Neural progenitor cell (in vitro differentiated cells): ENCODE data around the gene ATP11A. TPM values are rescaled to one million over a fixed set of nuclear protein-coding genes. Genes with fewer than 3 reads are reported as not detected.

Source experiments
- DNase-seq: peaks from one replicate; pipeline ENCODE4 v3.0.0-alpha.2; 2016; ENCODE audit warnings: low spot score
- H2AFZ ChIP-seq: fragments of 200-600 bp; sonication (generic); replicated peaks from 2 replicates; pipeline ENCODE4 v1.6.1; 2016; ENCODE audit warnings: antibody characterized with exemption
- H3F3A ChIP-seq: fragments of 200-600 bp; sonication (generic); 2 replicates; pipeline ENCODE4 v1.6.1; 2016; ENCODE audit warnings: antibody characterized with exemption, low read depth
- H3K27ac ChIP-seq: fragments of 200-600 bp; sonication (generic); 2 replicates; pipeline ENCODE4 v1.5.1; 2016; ENCODE audit warnings: mild to moderate bottlenecking
- H3K27me3 ChIP-seq: fragments of 200-600 bp; sonication (generic); 2 replicates; pipeline ENCODE4 v1.6.1; 2016; ENCODE audit warnings: mild to moderate bottlenecking, moderate library complexity
- H3K36me3 ChIP-seq: fragments of 200-600 bp; sonication (generic); 2 replicates; pipeline ENCODE4 v1.5.1; 2016
- H3K4me1 ChIP-seq: fragments of 200-600 bp; sonication (generic); 2 replicates; pipeline ENCODE4 v1.6.1; 2016; ENCODE audit warnings: mixed run types
- H3K4me2 ChIP-seq: fragments of 200-600 bp; sonication (generic); 2 replicates; pipeline ENCODE4 v1.6.1; 2016
- H3K4me3 ChIP-seq: fragments of 200-600 bp; sonication (generic); 2 replicates; pipeline ENCODE4 v1.5.1; 2016
- H3K79me2 ChIP-seq: fragments of 200-600 bp; sonication (generic); 2 replicates; pipeline ENCODE4 v1.6.1; 2016; ENCODE audit warnings: low read depth
- H3K9ac ChIP-seq: fragments of 200-600 bp; sonication (generic); 2 replicates; pipeline ENCODE4 v1.6.1; 2016
- H3K9me3 ChIP-seq: fragments of 200-600 bp; sonication (generic); 2 replicates; pipeline ENCODE4 v1.5.1; 2016; ENCODE audit warnings: low read depth
- H4K20me1 ChIP-seq: fragments of 200-600 bp; sonication (generic); 2 replicates; pipeline ENCODE4 v1.6.1; 2016; ENCODE audit warnings: low read depth
- H3K27ac Mint-ChIP-seq: 3 replicates; pipeline ENCODE4 v1.8.0; 2021; ENCODE audit warnings: mixed read lengths
- H3K27me3 Mint-ChIP-seq: 2 replicates; pipeline ENCODE4 v1.8.0; 2022; ENCODE audit warnings: low read depth, mild to moderate bottlenecking, inconsistent platforms, moderate library complexity, mixed read lengths; ENCODE audit not compliant: insufficient read depth
- H3K36me3 Mint-ChIP-seq: 3 replicates; pipeline ENCODE4 v1.8.0; 2021; ENCODE audit warnings: mixed read lengths
- H3K4me1 Mint-ChIP-seq: 3 replicates; pipeline ENCODE4 v1.8.0; 2021; ENCODE audit warnings: mixed read lengths
- H3K4me3 Mint-ChIP-seq: 3 replicates; pipeline ENCODE4 v1.8.0; 2021; ENCODE audit warnings: mild to moderate bottlenecking, moderate library complexity, mixed read lengths
- H3K9me3 Mint-ChIP-seq: 3 replicates; pipeline ENCODE4 v1.8.0; 2020; ENCODE audit warnings: mixed read lengths
- EZH2 ChIP-seq: fragments of 200-600 bp; sonication (generic); IDR thresholded peaks from 2 replicates; pipeline ENCODE4 v1.6.1; 2017; ENCODE audit warnings: antibody characterized with exemption, mild to moderate bottlenecking, moderate library complexity
- EZH2phosphoT487 ChIP-seq: fragments of 200-600 bp; sonication (generic); IDR thresholded peaks from 2 replicates; pipeline ENCODE4 v1.6.1; 2017; ENCODE audit warnings: antibody characterized with exemption
- total RNA-seq: library from RNA; depleted of rRNA; stranded (reverse); fragments of >200 nt; gene quantifications from 2 replicates; pipeline ENCODE4 v1.2.3, GENCODE V29; 2015; ENCODE audit warnings: low replicate concordance
- TF ChIP-seq, protein P1 (sequence below): fragments of 200-600 bp; sonication (generic); IDR thresholded peaks from 2 replicates; pipeline ENCODE4 v1.5.1; 2017; ENCODE audit warnings: antibody characterized with exemption, mild to moderate bottlenecking

The ATP11A gene
- total RNA-seq, 1 donor from 2014 or later = 12.6 TPM

GRCh38 chr13:112873851-112874750 is 184.3 kb downstream of the ATP11A start:
- Histone ChIP-seq H3K9me3 (no peaks in the 10 kb centered on the region), H3K27me3 (no peaks in the 10 kb centered on the region), H2AFZ (no peak overlapping the region), H4K20me1 (no peaks in the 10 kb centered on the region), H3K9ac (no peak overlapping the region), H3F3A (peaks cover 8% of the 10 kb centered on the region), H3K4me2 (no peak overlapping the region), H3K36me3 (no peaks in the 10 kb centered on the region), H3K27ac (no peak overlapping the region), H3K79me2 (no peaks in the 10 kb centered on the region), H3K4me3 (no peak overlapping the region), H3K4me1 (no peaks in the 10 kb centered on the region)
- TF ChIP-seq, protein P1, sequence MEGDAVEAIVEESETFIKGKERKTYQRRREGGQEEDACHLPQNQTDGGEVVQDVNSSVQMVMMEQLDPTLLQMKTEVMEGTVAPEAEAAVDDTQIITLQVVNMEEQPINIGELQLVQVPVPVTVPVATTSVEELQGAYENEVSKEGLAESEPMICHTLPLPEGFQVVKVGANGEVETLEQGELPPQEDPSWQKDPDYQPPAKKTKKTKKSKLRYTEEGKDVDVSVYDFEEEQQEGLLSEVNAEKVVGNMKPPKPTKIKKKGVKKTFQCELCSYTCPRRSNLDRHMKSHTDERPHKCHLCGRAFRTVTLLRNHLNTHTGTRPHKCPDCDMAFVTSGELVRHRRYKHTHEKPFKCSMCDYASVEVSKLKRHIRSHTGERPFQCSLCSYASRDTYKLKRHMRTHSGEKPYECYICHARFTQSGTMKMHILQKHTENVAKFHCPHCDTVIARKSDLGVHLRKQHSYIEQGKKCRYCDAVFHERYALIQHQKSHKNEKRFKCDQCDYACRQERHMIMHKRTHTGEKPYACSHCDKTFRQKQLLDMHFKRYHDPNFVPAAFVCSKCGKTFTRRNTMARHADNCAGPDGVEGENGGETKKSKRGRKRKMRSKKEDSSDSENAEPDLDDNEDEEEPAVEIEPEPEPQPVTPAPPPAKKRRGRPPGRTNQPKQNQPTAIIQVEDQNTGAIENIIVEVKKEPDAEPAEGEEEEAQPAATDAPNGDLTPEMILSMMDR = peak; percentile 91
- TF ChIP-seq EZH2phosphoT487 (no peak), EZH2 (no peak)
- H3K27me3 Mint-ChIP-seq = peaks cover 3% of the 10 kb centered on the region
- H3K4me3 Mint-ChIP-seq = no peak overlapping the region
- peak; percentile 88 for DNase-seq
- peaks cover 10% of the 10 kb centered on the region for H3K36me3 Mint-ChIP-seq
- H3K9me3 Mint-ChIP-seq = no peaks in the 10 kb centered on the region
- H3K4me1 Mint-ChIP-seq = peaks cover 19% of the 10 kb centered on the region
- H3K27ac Mint-ChIP-seq = peak overlapping the region; percentile 61

DNA sequence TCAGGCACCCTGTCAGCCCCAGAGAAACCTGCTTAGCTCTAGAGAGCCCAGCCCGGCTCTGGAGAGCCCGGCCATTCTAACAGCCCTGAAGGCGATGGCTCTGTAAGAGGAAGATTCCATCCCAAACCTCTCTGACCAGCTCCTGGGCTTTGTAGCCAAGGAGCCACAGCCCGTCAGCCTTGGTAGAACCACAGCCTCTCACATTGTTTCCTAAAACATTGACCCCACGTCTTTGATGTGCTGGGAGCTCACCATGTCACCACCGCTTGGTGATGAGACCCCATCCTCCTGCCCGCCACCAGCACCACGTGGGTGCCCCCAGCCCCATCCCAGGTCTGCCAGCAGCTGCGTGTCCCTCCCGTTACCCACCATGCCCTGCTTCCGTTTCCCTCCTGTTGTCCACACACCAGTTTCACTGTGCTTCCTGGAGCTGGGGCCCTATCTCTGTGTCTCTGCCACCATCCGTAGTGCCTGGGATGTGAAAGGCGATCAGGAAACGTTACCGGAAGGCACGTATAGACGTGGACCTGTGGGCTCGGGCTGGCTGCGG is 185.0 kb downstream of the ATP11A start:
- no peak overlapping the region for H3K27ac Mint-ChIP-seq

GRCh38 chr13:112875627-112876026 is 185.8 kb downstream of the ATP11A start:
- H3K9me3 ChIP-seq = no peaks in the 10 kb centered on the region
- H3K9me3 Mint-ChIP-seq = no peaks in the 10 kb centered on the region
- no peaks in the 10 kb centered on the region for H3K27me3 Mint-ChIP-seq
- H3K4me2 ChIP-seq = no peak overlapping the region
- H3K4me1 ChIP-seq = no peaks in the 10 kb centered on the region
- no peak overlapping the region for H2AFZ ChIP-seq
- no peak for DNase-seq
- no peak overlapping the region for H3K9ac ChIP-seq
- no peak overlapping the region for H3K4me3 ChIP-seq
- H3K4me1 Mint-ChIP-seq = peaks cover 19% of the 10 kb centered on the region
- peaks cover 13% of the 10 kb centered on the region for H3K36me3 Mint-ChIP-seq
- no peaks in the 10 kb centered on the region for H4K20me1 ChIP-seq
- H3K27ac ChIP-seq = no peak overlapping the region
- no peak overlapping the region for H3K4me3 Mint-ChIP-seq
- no peak for TF ChIP-seq EZH2
- TF ChIP-seq, protein P1 = no peak
- TF ChIP-seq EZH2phosphoT487 = no peak
- H3K36me3 ChIP-seq = no peaks in the 10 kb centered on the region
- no peaks in the 10 kb centered on the region for H3K27me3 ChIP-seq
- peaks cover 8% of the 10 kb centered on the region for H3F3A ChIP-seq
- no peak overlapping the region for H3K27ac Mint-ChIP-seq
- no peaks in the 10 kb centered on the region for H3K79me2 ChIP-seq

More for the DNA sequence above, 185.0 kb downstream of the ATP11A start:
- H3K4me2 ChIP-seq = no peak overlapping the region
- H3K36me3 Mint-ChIP-seq = peaks cover 10% of the 10 kb centered on the region
- no peak for DNase-seq
- H3K9ac ChIP-seq = no peak overlapping the region
- H2AFZ ChIP-seq = no peak overlapping the region
- H3K27me3 ChIP-seq = no peaks in the 10 kb centered on the region
- H3K4me1 ChIP-seq = no peaks in the 10 kb centered on the region
- H4K20me1 ChIP-seq = no peaks in the 10 kb centered on the region
- H3K4me1 Mint-ChIP-seq = peaks cover 19% of the 10 kb centered on the region
- H3F3A ChIP-seq = peaks cover 8% of the 10 kb centered on the region
- H3K27ac ChIP-seq = no peak overlapping the region
- no peaks in the 10 kb centered on the region for H3K36me3 ChIP-seq
- no peak for TF ChIP-seq EZH2phosphoT487
- no peak for TF ChIP-seq EZH2
- TF ChIP-seq, protein P1 = no peak
- no peak overlapping the region for H3K4me3 Mint-ChIP-seq
- no peak overlapping the region for H3K4me3 ChIP-seq
- H3K9me3 ChIP-seq = no peaks in the 10 kb centered on the region
- H3K9me3 Mint-ChIP-seq = no peaks in the 10 kb centered on the region
- peaks cover 1% of the 10 kb centered on the region for H3K27me3 Mint-ChIP-seq
- no peaks in the 10 kb centered on the region for H3K79me2 ChIP-seq
